ENCODE results near the gene SPAG6.
"Not testable (repeated sequence)": the region's sequence is repeated elsewhere in the genome, so short reads cannot be mapped to it uniquely, and the experiment has no call there.

The SPAG6 gene

GRCh38 chr10:22372298-22372697 lies 27.0 kb downstream of the SPAG6 start:
- DNase-seq (ENCODE audit: low spot score) = no peak

GRCh38 chr10:22372917-22373316 lies 27.6 kb downstream of the SPAG6 start:
- DNase-seq (ENCODE audit: low spot score) = peak; percentile 7

GRCh38 chr10:22374489-22375126 lies 29.3 kb downstream of the SPAG6 start:
- DNase-seq (ENCODE audit: low spot score) = no peak

GRCh38 chr10:22379059-22379458 lies 33.8 kb downstream of the SPAG6 start:
- no peak for DNase-seq (ENCODE audit: low spot score)

- DNase-seq (ENCODE audit: low spot score) = no peak
Observed at GRCh38 chr10:22381262-22381661, 36.0 kb downstream of the SPAG6 start.

- no peak for DNase-seq (ENCODE audit: low spot score)
Observed at GRCh38 chr10:22386503-22386902, 41.2 kb downstream of the SPAG6 start.

GRCh38 chr10:22389856-22390589 lies 44.7 kb downstream of the SPAG6 start:
- DNase-seq (ENCODE audit: low spot score) = no peak

- no peak for DNase-seq (ENCODE audit: low spot score)
Observed at GRCh38 chr10:22391600-22391999, 46.3 kb downstream of the SPAG6 start.

GRCh38 chr10:22396195-22396594 lies 50.9 kb downstream of the SPAG6 start:
- not testable (repeated sequence) for DNase-seq (ENCODE audit: low spot score)

- not testable (repeated sequence) for DNase-seq (ENCODE audit: low spot score)
Observed at GRCh38 chr10:22406916-22407315, 61.6 kb downstream of the SPAG6 start.

GRCh38 chr10:22410394-22410793 lies 65.1 kb downstream of the SPAG6 start:
- DNase-seq (ENCODE audit: low spot score) = no peak

GRCh38 chr10:22410846-22411245 lies 65.5 kb downstream of the SPAG6 start:
- DNase-seq (ENCODE audit: low spot score) = no peak

- DNase-seq (ENCODE audit: low spot score) = no peak
Observed at GRCh38 chr10:22414146-22414545, 68.8 kb downstream of the SPAG6 start.

- DNase-seq (ENCODE audit: low spot score) = no peak
Observed at GRCh38 chr10:22415072-22415471, 69.8 kb downstream of the SPAG6 start.

GRCh38 chr10:22417736-22418268 lies 72.5 kb downstream of the SPAG6 start:
- no peak for DNase-seq (ENCODE audit: low spot score)

- no peak for DNase-seq (ENCODE audit: low spot score)
Observed at GRCh38 chr10:22420787-22421517, 75.7 kb downstream of the SPAG6 start.

GRCh38 chr10:22426653-22427052 lies 81.4 kb downstream of the SPAG6 start:
- no peak for DNase-seq (ENCODE audit: low spot score)

GRCh38 chr10:22427101-22427500 lies 81.8 kb downstream of the SPAG6 start:
- DNase-seq (ENCODE audit: low spot score) = no peak

- no peak for DNase-seq (ENCODE audit: low spot score)
Observed at GRCh38 chr10:22427890-22428571, 82.7 kb downstream of the SPAG6 start.

- no peak for DNase-seq (ENCODE audit: low spot score)
Observed at GRCh38 chr10:22429146-22429545, 83.8 kb downstream of the SPAG6 start.

GRCh38 chr10:22429981-22430421 lies 84.7 kb downstream of the SPAG6 start:
- no peak for DNase-seq (ENCODE audit: low spot score)

GRCh38 chr10:22433875-22434274 lies 88.6 kb downstream of the SPAG6 start:
- DNase-seq (ENCODE audit: low spot score) = no peak
